ENCODE measurements around the gene KCNMA1.

GRCh38 chr10:77311186-77311585 lies 326.4 kb downstream of the KCNMA1 start:
- no peak for TF ChIP-seq EZH2phosphoT487 (IDR thresholded peaks at IDR 0.05; ENCODE audit: borderline replicate concordance, low read depth)
- no peak for TF ChIP-seq YY1 (IDR thresholded peaks at IDR 0.05; ENCODE audit: low read depth)
- TF ChIP-seq TAF1 (IDR thresholded peaks at IDR 0.05; ENCODE audit: borderline replicate concordance, low read depth, low read length), result no peak
- no peak for TF ChIP-seq RAD21 (IDR thresholded peaks at IDR 0.05; ENCODE audit: low read length)
- no peak for TF ChIP-seq USF2 (IDR thresholded peaks at IDR 0.05; ENCODE audit: borderline replicate concordance, low read depth, low read length)
- no peak for TF ChIP-seq MAX (IDR thresholded peaks at IDR 0.05; ENCODE audit: low read depth)
- TF ChIP-seq CTCF (IDR thresholded peaks at IDR 0.05), result no peak
- TF ChIP-seq SMC3 (IDR thresholded peaks at IDR 0.05; ENCODE audit: low read depth, low read length), result no peak
- TF ChIP-seq USF1 (IDR thresholded peaks at IDR 0.05; ENCODE audit: borderline replicate concordance, low read depth), result no peak

Data from SK-N-SH (cell line).